NCI-H526 (cell line): ENCODE results near the gene EPHB2.
A peak's percentile ranks its signal among the peaks of the same experiment; 100 is the strongest.

Experiments used
- DNase-seq, 2 experiments: peaks; one replicate each; lab custom pipeline; 2025; lab: John Stamatoyannopoulos, UW

EPHB2 gene

GRCh38 chr1:22857661-22858060, 147.0 kb downstream of the EPHB2 start:
- no peak for DNase-seq

DNA sequence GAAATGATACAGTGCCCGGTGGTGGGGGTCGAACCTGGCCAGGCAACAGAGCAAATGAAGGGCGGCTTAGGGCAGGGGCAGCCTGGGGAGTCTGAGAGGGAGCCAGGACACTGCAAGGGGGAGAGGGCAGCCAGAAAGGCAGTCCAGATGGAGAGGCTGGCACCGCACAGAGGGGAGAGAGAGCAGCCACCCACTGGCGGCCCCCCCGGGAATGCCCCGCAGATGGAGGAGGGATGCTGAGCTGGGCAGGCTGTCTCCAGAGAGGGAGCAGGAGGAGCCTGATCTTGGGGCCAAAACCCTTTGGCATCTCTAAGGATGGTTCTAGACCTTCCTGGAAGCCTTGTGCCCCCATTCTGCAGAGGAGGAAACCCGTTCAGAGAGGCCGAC, 149.8 kb downstream of the EPHB2 start:
- DNase-seq = no peak

DNA sequence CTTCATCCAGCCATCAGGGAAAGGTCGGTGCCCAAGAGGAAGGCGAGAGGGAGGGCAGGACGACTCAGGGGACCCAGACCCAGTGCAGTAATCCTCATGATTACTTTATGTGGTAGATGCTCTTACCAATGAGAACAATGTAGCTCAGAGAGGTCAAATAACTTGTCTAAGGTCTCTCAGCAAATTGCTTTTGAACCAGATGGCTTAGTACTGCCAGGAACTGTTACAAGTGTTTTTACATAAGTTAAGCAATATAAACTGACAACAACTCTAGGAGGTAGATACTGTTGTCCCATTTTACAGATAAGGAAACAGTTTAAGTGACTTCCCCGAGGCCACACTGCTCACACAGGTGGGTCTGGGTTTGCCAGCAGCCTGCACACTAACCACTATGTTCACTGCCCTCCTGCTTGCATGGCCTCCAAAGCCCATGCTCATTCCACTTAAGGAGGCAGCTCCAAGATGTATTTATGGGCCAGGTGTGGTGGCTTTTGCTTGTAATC, 150.3 kb downstream of the EPHB2 start:
- no peak for DNase-seq

GRCh38 chr1:22861764-22862440, 151.3 kb downstream of the EPHB2 start:
- peak; percentile 16 to 57 for DNase-seq

- no peak for DNase-seq
Measured at GRCh38 chr1:22862752-22863151, 152.1 kb downstream of the EPHB2 start.

GRCh38 chr1:22863766-22864165, 153.1 kb downstream of the EPHB2 start:
- no peak for DNase-seq

- no peak for DNase-seq
Measured at GRCh38 chr1:22864886-22865285, 154.2 kb downstream of the EPHB2 start.

DNA sequence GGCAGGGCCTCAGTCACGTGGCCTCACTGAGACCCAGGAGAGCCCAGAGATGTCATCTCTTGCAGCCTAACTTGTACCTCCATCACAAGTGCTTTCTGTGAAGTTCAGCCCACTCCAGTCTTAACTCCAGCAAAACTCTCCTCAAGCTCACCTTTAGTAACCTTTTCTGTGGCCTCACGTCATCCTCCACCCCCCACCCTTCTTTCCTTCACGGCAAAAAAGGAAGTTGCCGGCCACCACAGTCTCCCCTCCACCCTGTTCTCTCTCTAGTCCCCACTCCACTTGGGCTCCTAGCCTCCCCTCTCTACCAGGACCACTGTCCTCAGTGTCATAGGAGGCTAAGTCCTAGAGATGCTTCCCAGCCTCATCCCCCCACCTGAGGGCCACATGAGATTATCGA, 155.1 kb downstream of the EPHB2 start:
- DNase-seq = no peak

DNA sequence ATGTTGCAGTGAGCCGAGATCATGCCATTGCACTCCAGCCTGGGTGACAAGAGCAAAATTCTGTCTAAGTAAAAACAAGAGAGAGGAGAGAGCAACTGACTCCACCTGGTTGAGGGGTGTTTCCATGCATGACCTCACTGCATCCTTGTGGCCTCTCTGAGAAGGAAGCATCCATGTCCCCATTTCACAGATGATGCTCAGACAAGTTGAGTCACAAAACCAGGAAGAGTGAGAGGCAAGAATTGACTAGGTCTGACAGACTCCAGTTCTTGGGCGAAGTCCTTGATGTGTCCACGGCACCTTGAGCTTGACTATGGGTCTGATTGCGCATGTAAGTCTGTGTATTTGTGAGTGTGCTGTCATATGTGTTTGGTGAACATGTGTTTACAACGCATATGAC, 156.2 kb downstream of the EPHB2 start:
- DNase-seq = no peak

- no peak for DNase-seq
Measured at GRCh38 chr1:22868331-22868730, 157.7 kb downstream of the EPHB2 start.

- DNase-seq = no peak
Measured at GRCh38 chr1:22869325-22869724, 158.7 kb downstream of the EPHB2 start.

DNA sequence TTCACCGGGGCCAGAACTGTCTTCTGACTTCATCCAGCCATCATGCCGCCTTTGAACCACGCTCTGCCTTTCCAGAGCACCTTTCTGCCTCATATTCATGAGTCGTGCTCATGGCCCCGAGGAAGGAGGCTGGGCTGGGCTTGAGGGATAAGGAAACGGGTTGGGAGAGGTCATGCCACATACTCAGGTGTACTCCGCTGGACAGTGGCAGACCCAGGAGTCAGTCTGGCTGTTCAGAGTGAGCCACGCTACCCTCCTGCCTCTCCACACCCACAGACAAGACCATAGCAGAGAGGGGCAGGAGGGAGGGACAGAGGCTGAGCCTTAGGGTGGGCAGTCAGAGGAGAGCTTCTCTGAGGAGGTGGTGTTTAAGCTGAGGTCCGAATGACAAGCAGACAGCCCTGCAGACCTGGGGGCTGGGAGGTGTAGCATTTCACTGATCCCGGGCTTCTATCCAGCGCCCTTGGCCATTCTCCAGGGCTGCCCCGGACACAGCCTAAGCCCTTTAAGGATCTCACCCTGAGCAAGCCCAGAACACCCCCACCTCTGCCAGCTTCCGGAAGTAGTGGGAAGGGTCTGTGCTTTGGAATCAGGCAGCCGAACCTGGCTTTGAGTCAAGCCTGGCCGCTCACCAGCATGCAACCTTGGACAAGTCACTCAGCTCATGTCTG, 159.7 kb downstream of the EPHB2 start:
- no peak for DNase-seq

- no peak for DNase-seq
Measured at GRCh38 chr1:22872981-22873664, 162.5 kb downstream of the EPHB2 start.

DNA sequence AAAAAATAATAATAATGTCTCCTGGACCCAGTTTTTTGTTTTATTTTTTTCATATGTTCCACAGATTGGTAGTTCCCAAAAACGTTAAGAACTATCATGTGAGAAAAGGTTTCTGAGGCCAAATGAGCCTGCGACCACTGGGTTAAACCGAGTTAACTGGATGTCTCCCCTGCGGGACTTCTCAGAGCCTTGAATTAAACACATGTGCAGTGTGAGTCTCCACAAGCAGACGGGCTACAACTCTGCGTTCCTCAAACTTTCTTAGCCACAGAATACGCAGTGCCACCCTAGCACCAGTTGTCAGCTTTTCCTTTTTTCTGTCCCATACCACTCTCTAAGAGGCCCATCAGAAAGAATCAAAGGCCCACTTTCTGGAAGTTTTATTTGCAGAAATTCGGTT, 164.1 kb downstream of the EPHB2 start:
- no peak for DNase-seq

GRCh38 chr1:22875241-22875640, 164.6 kb downstream of the EPHB2 start:
- no peak for DNase-seq

DNA sequence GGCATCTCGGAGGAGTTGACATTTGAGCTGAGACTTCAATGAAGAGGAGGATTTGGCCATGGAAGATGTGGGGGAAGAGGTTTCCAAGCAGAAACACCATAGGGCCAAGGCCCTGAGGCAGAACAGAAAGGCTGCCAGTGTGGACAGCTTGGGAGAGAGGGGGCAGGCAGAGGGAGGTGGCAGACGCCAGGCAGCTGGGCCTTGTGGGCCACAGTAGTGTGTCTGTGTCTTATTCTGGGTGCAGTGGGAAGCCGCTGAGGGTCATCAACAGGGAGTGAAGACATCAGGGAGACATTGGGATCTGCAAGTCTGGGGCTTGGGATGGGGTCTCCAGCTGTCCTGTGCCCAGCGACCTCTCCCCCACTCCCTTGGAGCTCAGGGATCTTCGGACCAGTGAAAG, 165.2 kb downstream of the EPHB2 start:
- DNase-seq = no peak

GRCh38 chr1:22876359-22877111, 165.9 kb downstream of the EPHB2 start:
- no peak for DNase-seq

GRCh38 chr1:22877112-22877915, 166.7 kb downstream of the EPHB2 start:
- no peak for DNase-seq

DNA sequence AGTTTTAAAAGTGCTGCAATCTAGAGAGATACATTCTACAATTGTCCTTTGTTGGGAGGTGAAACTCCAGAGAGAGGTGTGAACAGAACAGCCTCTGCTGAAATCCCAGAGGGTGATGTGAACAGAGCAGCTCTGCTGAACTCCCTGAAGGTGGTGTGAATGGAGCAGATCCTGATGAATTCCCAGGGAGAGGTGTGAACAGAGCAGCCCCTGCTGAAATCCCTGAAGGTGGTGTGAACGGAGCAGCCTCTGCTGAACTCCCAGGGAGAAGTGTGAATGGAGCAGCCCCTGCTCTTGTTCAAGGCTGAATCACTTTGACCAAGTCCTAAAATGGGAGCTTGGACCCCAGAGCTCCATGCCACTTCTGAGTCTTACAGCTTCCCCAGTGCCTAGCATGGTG, 167.3 kb downstream of the EPHB2 start:
- no peak for DNase-seq

DNA sequence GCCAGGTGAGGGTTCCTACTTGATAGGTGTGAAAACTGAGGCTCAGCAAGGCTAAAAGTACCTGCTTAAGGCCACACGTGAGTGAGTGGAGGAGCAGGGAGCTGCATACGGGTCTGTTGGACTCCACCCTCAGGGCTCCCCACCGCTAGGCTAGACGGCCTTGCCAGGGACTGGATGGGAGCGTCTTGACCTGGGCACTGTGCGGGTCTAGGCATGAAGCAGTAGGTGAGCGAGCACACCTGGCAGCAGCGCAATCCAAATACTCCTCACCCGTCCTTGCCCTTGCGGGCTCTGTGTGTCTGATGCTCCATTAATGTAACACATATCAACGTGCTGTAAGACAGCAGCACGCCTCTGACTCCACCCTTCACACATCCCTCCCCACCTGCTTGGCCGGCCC, 168.0 kb downstream of the EPHB2 start:
- no peak for DNase-seq

DNA sequence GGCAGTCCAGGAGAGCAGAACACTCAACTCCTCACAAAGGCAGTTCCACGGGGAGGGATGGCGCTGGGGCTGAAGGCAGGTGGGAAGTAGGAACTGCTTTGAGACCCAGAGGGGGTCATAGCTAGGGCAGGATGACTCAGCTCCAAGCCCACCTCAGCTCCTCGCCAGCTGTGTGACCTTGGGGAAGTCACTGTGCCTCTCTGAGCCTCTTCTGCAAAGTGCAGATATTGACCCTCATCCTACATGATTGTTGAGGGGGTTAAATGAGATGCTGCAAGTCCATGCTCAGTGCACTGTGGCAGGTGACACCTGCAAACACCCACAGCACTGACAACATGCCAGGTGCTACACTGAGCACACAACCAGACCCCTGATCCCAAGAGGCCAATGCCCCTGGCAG, 168.8 kb downstream of the EPHB2 start:
- no peak for DNase-seq

DNA sequence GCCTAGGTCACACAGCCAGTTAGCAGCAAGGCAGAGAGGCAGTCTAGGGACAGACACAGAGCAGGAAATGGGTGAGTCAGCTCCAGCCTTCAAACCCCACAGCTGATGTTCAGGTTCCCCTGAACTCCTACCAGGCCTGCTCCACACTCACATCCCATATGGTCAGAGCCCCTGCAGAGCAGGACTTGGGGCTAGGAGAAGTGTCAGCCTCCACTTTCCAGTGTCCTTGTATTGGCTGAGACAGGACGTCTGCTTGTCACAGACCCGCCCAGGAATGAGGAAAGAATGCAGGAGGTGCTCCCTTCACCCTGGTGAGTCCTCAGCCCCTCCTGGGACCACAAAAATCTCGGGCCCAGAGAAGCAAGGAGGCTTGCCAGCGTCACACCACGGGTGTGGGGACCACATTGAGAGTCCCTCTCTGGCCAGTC, 169.5 kb downstream of the EPHB2 start:
- DNase-seq = no peak
